Glomerular visceral epithelial cell (primary cell): Measurements from ENCODE around the gene CCDC137.

ENCODE experiments used
- DNase-seq: peaks from one replicate; pipeline ENCODE4 v3.0.0-alpha.2; 2016; ENCODE audit errors: extremely low spot score

The CCDC137 gene

DNA sequence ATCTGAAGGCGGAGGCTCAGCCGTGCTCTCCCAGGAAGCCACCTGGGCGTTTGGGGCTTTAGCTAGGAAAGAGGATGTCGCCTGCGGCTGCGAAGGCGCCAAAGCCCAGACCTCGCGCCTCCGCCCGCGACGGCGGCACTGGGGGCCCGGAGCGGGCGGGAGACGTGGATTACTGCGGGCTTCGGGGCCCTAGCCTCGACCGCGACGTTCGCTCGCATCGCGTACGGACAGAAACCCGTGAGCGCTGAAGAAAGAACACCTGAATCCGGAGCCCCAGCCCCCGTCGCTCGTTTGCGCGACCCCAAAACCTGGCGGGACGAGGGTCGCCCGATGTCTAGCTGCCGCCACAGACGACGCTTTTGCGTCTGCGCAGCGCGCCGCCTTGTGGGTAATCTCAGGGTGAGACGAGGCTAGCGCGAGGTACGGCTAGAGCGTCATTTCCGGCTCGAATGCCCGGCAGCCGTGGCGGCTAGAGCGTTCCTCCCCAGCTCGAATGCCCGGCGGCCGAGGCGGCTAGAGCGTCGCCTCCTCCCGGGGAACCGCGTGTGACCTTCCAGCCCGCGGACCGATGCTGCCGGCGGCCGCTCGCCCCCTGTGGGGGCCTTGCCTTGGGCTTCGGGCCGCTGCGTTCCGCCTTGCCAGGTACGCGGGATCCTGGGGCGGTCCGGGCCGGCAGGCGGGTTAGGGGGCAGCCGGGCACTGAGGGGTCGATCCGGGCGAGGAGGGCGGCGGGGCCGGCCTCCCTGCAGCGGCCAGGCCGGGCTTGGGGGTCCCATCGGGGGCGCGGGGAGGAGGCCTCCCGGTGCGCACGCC is 36.6 kb downstream of the CCDC137 start, which contains the start of gene MRPL12:
MRPL12 (plus strand) TSS at position 434 of the 813 bp plus-strand sequence; CDS start at position 569, 135 bp downstream.
- peak; percentile 92 for DNase-seq

DNA sequence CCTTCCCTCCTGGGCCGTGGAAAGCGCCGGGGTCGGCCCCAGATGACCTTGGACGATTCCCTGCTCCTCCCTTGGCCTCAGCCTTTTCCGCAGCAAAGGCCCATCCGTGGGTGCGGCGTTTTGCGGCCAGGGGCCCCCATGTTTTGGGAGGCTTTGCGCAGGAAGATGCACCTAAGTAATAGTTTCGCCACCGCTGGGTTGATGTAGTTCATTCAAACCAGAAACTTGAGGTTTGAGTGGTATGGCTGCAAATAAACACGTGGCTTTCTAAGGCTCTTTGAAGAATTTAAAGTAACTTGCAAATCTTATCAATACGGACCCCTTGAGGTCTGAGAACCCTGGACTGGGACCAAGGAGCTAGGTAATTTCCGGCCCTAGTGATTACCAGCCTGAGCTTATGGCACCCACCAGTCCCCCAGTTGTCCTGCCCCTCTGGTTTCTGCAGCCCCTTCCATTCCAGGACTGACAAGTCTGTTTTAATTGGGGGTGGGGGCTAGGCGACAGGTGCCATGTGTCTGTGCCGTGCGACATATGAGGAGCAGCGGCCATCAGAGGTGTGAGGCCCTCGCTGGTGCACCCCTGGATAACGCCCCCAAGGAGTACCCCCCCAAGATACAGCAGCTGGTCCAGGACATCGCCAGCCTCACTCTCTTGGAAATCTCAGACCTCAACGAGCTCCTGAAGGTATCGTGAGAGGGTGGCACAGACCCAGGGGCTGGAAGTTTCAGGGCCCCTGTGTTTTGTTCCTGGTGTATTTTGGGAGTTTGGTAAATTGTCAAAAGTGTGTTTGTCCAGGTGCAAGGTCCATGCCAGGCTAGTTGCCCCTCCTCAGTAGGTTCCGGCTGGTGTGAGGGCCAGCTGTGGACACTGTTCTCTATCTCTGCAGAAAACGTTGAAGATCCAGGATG is 37.5 kb downstream of the CCDC137 start:
- DNase-seq, result no peak

DNA sequence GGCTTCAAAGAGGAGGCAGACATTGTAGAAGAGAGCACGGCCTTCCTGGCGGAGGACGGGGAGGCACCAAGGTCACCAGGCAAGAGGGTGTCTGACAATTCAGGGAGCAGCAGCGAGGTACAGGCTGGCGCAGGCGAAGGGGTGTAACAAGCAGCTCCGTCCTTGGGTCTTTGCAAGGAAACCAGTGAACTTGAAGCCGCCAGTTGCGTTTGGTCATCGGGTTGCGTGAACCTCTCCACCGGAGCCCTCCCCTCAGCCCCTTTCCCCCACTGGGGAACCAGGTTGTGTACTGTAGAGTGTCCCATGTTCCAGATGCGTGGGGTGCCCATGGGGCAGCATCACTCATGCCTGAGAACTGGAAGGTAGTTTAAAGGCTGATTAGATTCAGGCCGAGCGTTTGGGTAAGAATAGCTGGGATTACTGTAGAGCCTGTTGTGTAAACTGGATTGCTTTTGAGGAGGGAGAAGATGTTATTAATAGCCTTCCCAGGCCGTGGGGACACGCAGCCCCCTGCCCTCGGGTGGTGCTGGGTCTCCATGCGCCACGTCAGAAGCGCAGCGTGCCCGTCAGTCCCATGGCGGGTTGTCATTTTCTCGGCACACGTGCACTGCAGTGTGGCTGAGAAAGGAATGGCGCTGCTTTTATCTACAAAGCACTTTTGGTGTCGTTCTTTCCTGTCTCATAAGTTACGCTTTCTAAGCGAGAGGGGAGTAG is 39.1 kb downstream of the CCDC137 start:
- DNase-seq, result no peak

DNA sequence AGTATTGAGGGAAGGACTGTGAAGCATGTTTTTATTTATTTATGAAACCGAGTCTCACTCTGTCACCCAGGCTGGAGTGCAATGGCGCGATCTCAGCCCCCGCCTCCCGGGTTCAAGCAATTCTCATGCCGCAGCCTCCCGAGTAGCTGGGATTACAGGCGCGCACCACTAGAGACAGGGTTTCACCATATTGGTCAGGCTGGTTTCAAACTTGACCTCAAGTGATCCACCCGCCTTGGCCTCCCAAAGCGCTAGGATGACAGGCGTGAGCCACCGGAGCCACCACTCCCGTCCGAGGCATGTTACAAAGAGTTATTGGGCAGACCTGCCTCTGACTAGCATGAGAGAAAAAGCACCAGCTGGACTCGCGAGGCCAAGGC is 39.7 kb downstream of the CCDC137 start:
- no peak for DNase-seq

DNA sequence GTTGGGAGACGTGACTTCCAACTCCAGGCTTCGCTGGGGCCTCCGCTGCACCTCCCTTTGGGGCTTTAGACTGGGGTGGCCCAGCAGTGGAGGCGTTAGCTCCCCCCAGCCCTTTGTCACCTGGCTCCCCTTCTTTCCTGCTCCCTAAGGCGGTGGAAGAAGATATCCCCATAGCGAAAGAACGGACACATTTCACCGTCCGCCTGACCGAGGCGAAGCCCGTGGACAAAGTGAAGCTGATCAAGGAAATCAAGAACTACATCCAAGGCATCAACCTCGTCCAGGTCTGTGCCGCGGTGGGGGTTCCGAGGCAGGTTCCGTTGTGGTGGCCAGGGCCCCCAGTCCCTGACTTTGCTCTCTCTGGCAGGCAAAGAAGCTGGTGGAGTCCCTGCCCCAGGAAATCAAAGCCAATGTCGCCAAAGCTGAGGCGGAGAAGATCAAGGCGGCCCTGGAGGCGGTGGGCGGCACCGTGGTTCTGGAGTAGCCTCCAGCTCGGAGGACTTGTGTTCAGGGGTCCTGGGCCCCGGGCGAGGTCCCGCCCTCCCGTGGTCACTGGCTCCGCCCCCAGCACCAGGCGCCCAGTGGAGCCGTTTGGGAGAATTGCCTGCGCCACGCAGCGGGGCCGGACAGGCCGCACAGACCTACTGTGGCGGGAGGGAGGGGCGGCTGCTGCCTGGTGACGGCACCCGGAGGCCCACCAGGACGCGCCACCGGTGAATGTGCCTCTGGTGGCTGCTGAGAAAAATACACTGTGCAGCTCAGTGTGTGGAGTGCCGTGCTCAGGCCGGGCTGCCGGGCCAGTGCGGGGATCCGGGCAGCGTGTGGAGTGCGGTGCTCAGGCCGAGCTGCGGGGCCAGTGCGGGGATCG is 40.5 kb downstream of the CCDC137 start:
- no peak for DNase-seq

DNA sequence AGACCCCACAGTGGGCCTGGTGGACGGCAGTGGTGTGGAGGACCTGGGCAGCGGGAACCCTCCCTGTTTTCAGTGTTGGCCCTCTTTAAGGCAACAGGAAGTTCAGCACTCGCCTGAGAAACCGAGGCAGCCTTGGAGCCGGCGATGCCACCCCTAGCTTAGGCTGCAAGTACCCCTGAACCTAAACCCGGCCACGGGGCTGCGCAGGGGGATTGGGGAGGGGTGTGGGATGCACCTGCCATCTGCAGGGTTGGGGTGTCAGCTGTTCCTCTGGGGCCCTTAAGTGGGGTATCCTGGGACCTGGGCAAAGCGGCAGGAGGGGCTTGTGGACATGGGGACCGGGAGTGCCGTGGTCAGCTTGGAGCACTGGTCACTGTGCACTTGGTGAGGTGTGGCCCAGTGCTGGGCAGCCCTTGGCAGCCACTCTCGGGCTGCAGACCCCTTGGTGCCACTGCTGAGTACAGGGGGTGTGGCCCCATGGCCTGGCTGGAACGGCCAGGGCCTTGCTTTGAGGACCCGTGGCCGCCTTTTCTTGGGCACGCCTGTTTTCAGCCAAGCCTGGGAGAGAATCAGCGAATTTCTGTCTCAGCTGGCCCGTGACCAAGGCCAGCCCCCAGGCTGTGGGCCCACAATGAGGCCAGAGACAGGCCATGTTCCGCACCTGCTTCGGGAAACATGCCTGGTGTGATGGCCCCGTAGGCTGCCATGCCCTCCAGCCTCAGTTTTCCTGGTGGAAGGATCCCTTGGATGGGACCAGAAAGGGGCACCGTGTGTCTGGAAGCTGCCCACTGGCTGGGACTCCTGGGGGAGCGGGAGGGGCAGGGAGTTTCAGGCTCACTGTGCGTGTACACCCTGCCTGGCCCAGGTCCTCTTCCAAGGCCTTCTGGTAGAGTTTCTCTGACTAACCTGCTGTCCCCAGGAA is 41.4 kb downstream of the CCDC137 start:
- DNase-seq, result no peak

DNA sequence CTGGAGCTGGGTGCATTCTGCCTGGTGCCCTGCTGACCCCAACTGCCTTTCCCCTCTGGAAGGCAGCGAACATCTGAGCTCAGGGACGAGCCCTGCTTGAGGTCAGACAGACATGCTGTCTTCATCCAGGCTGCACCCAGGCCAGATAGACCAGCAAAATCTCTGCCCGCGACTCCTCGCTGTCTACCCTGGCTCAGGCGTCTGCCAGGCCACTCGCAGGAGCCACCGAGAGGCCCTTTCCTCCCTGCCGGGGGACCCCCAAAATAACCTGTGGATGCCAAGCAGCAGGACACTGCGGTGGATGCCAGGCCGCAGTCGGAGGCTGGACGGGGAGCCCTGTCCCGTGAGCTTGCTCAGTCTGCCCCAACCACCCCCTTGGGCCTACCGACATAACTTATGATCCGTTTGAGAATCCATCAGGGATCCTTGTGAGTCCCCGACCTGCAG is 42.2 kb downstream of the CCDC137 start:
- DNase-seq, result no peak

DNA sequence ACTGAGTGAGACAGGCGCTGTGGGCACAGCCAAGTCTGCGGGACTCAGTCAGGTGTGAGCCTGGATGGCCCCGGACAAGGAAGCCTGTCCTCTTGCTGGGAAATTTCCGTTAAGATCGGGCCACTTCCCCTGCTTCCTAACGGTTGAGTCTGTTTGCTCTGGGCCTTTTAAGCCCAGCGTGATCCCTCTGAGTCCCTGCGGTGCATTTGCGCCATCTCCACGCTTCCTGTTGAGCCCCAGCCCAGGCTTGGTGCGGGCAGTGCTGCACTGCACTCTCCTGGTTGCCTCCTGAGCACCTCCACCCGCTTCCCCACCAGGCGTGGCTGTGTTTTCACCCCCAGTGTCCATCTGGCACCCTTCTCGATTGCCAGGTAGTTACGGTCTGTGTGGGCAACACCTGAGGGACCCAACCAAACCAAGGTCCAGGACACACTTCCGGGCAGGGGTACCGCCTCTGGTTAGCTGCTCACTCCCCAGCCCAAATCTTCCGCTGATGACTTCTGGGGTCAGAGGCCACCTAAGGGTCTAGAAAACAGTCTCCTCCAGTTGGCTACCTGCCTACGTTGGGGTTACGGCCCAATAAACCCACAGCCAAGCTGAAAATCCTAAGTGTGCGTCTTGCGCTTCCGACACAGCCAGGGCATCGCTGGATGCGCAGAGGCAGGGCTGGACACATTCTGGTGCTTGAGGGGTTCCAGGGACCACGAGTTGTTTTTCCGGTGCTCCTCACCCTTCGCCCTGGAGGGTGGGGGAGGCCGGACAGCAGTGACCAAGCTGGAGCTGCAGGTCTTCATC is 44.2 kb downstream of the CCDC137 start:
- DNase-seq, result no peak

DNA sequence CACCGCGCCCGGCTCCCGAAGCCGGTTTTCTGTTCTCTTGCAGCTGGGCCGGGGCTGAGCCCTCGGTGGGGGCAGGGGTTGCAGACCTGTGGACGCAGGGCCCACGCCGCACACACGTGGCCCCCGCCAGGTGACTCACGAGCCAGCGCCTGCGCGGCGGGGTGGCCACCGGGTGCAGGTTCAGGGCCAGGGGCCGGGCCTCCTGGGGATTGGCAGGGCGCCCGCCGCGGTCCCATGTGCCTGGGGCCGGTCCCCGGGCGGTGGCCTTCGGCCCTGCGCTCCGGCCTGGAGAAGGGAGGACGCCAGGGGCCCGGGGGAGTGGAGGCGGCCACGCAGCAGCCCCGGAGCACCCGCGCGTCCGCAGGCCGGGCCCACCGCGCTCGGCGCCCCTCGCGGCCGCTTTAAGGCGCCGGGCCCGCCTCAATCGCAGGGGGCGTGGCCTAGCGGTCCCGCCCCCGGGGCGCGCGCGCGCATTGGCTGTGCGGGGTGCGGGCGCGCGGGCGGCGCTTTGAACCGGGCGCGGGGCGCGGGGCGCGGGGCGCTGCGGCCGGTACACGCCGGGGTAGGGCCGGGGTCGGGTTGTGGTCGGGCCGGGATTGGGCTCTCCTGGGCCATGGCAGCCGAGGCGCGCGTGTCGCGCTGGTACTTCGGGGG is 45.4 kb downstream of the CCDC137 start, which contains the start of gene SLC25A10:
SLC25A10 (plus strand) TSS at position 471 of the 654 bp plus-strand sequence; CDS start at position 614, 143 bp downstream.
- peak; percentile 93 for DNase-seq

DNA sequence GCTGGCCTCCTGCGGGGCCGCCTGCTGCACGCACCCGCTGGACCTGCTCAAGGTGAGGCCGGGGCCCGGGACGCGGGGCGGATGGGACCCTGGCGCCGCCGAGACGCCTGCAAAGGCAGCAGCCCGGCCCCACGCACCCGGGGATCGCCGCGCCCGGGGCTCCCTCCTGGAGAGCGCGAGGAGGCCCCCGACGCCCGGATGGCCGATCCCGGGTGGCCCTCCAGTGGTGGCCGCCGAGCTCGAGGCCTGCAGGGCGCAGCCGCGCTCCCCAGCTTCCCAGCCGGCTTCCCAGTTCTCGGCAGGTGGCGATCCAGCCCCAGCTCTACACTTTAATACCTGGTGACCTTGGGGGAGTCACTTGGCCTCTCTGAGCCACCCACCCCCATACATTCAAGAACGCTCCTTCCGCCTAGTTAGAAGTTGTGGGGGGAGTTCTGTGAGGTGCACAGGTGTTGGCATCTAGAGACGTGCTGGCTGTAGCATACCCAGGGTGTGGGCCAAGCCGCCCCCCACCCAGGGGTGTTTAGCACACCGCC is 46.0 kb downstream of the CCDC137 start:
- peak; percentile 52 for DNase-seq

DNA sequence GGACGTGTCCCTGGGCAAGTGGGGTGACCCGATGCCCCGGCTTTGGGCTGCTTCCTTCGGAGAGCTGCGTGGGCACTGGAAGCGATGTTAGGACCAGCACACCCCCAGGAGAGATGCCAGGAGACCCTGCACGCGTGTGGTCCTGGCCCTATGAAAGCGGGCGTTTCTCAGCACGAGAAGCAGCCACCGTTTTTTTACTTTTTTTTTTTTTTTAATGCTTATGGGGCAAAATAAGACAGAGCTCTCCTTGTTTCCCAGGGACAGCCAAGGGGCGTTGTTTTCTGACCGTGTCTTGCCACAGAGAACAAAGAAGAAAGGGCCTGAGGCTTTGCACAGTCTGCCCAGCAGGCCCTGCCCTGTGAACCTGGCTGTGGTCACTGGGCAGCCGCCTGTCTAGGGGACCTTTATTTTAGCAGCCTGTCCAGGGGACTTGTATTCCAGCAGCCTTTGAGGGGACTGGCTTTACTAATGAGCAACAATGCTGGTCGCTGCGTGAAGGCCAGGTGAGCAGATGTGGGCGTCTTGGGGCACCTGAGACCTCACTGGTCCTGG is 46.5 kb downstream of the CCDC137 start:
- DNase-seq, result peak; percentile 33

DNA sequence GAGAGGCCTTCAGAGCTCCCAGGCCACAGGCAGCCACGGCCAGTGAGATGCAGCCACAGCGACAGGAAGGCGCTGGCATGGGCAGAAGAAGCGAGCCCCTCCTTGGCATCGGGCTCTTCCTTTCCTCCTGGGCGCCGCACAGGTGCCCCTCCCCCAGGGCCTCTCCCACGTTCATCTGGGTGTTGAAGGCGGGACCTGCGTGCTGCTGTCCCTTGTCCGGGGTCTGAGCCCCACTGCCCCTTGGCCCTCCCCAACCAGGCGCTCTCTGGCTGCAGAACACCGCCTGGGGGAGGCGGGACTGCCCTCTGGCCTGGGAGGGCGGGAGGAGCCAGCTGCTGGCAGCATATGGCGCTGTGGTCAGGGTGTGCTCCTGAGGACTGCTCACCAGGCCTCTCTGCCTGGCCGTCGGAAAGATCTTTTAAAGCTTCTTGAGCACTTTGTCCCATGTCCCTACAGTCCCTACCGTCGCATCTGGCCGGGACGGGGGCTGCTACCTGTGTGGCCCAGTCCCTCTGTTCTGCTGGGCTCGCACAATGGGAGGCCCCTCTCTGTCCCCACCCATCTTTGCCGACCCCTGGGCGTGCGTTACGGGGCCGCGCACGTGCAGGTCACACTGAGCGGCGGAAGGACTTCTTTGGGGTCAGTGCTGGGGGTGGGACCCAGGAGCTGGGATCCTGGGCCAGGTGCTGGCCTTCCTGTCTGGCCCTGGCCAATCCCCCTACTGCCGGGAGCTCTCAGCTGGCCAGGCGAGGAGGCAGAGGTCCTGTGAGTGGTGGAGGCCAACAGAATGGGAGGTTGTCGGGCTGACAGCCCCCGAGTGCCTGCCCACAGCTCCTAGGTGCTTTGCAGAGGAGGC is 47.2 kb downstream of the CCDC137 start:
- peak; percentile 56 for DNase-seq

DNA sequence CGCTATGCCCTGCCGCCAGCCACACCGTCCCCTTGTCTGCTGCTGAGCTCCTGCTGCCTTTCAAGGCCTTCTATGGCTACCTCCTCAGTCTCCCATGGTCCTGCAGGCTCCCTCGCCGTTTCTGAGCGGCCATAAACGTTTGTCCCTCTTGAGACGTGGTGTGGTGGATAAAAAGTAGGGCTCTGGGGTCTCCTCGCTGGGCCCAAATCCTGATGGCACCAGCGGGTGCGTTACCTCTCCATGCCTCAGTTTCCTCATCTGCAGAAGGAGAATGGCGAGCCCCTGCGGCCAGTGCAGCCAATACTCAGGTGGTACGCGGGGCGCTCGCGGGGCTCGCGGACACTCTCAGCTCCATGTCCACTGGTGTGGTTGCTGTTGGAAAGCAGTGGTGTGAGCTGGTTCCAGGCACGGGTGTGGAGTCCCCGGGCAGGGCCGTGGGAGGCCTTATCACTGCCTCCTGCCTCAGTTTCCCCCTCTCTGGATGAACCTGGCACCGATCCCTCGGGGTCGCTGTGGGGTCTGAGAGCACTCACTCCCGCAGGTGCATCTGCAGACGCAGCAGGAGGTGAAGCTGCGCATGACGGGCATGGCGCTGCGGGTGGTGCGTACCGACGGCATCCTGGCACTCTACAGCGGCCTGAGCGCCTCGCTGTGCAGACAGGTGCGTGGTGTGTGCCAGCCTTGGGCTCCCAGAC is 48.0 kb downstream of the CCDC137 start:
- no peak for DNase-seq

DNA sequence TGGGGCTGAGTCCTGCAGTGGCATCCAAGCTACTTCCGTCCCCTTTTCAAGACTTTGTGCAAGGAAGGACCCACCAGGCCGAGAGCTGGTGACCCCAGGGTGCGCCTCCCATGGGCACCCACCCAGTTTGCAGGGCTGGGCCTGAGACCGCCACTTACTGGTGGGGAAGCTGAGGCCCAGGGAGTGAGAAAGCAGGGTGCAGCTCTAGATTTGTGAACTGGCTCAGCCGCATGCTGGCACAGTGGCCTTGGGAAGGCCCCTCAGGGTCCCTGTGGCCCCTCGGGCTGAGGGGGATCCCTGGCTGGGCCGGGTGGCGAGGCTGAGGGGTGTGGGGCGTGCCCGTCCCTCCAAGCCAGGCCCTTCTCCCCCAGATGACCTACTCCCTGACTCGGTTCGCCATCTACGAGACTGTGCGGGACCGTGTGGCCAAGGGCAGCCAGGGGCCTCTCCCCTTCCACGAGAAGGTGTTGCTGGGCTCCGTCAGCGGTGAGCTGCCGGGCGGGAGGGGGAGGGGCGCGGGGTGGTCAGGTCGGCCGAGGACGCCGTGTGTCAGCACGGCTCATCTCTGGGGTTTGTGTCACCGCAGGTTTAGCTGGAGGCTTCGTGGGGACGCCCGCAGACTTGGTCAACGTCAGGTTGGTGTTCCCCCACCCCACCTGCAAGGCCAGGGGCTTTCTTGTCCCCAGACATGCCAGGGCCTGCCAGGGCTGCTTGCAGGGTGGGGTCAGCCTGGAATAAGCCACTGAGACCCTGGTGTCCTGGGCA is 48.8 kb downstream of the CCDC137 start:
- DNase-seq, result no peak

DNA sequence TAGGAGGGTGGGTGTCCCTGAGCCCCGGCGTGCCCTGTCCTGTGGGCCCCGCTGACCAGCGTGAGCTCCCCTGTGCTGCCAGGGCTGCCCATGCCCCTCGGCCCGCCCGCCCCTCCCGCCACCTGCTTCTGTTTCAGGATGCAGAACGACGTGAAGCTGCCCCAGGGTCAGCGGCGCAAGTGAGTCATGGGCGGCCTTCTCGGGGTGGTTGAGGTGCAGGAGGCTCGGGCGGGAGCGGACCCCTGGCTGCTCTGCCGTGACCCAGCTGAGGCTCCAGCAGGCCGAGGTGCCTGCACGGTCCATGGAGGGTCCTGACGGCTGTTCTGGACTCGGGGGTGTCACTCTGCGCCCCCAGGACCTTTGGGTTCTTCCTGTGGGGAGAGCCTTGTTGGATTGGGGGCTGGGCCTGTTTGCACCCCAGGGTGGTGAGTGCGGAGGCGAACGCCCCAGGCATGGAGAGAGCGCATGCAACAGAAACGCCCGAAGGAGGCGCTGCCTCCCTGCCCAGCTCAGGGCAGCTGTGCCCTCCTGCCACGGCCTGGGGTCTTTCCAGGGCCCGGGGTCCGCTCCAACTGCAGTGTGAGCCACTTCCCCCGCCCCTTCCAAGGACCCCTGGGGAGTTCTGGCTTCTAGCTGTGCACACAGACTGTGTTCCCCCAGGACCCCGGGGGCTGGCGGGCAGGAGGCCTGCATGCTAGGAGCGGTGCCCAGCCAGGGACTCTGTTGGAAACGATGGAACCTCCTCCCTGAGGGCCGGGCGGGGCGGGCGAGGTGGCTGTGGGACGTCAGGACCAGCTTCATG is 49.5 kb downstream of the CCDC137 start:
- DNase-seq, result no peak
